Measurements from ENCODE around the gene TMEM184A. TPM values are rescaled to one million over a fixed set of nuclear protein-coding genes. Genes with fewer than 3 reads are reported as not detected.

The TMEM184A gene
- total and polyA plus RNA-seq, 10 of the 15 experiments (the other 5 are each of a cell fraction or from before 2014, with no cell fraction given) = 0.04 to 0.15 TPM; not detected in 8

GRCh38 chr7:1569833-1570632 lies 14.0 kb upstream of the TMEM184A start, which contains the start of gene PSMG3 (continued):
- TF ChIP-seq ZNF592 (IDR thresholded peaks at IDR 0.05) (peak; percentile 30; the same call in 1 of the 2 replicates), EZH2 (IDR thresholded peaks at IDR 0.05; ENCODE audit: borderline replicate concordance, control insufficient read depth, low read depth, low read length) (no peak), NBN (IDR thresholded peaks at IDR 0.05) (peak; percentile 43; the same call in 1 of the 2 replicates), STAT1 (conservative IDR thresholded peaks at IDR 0.05) (peak; percentile 89; the same call in 1 of the 2 replicates), NFIC (IDR thresholded peaks at IDR 0.05; ENCODE audit: low read depth, low read length) (no peak), STAT3 (IDR thresholded peaks at IDR 0.05; ENCODE audit: low read depth, low read length) (no peak), SMARCA5 (IDR thresholded peaks at IDR 0.05) (no peak), SP1 (IDR thresholded peaks at IDR 0.05; ENCODE audit: low read depth, low read length) (peak; percentile 57), CBX5 (IDR thresholded peaks at IDR 0.05; ENCODE audit: low read depth) (peak; percentile 90; the same call in 1 of the 2 replicates), CHD4 (IDR thresholded peaks at IDR 0.05) (no peak), CEBPZ (IDR thresholded peaks at IDR 0.05; ENCODE audit: low read depth, low read length) (no peak), BACH1 (IDR thresholded peaks at IDR 0.05; ENCODE audit: borderline replicate concordance) (peak; percentile 66; the same call in 1 of the 2 replicates), TAF1 (IDR thresholded peaks at IDR 0.05; ENCODE audit: borderline replicate concordance, low read depth, low read length) (peak; percentile 88), NR2C1 (IDR thresholded peaks at IDR 0.05) (peak; percentile 75), MEF2A (IDR thresholded peaks at IDR 0.05; ENCODE audit: insufficient read depth, low read depth, low read length) (no peak), CREM (IDR thresholded peaks at IDR 0.05; ENCODE audit: low read depth) (peak; percentile 67), POLR2AphosphoS5 (IDR thresholded peaks at IDR 0.05; ENCODE audit: low read length) (peak; percentile 81), E4F1 (IDR thresholded peaks at IDR 0.05; ENCODE audit: borderline replicate concordance, partially characterized antibody) (peak; percentile 38), MEF2B (IDR thresholded peaks at IDR 0.05; ENCODE audit: partially characterized antibody, poor library complexity, severe bottlenecking) (peak; percentile 42)

All from GM12878 (cell line).